Upper lobe of right lung (tissue), 1 donor: ENCODE data around the gene IL1RAPL1. TPM values are rescaled to one million over a fixed set of nuclear protein-coding genes. Genes with fewer than 3 reads are reported as not detected.

Source experiments
- ATAC-seq: fragments of 200-7000 bp; cut with Tn5 transposase; one replicate; pipeline ENCODE4 v1.9.1; 2020; ENCODE audit warnings: mild to moderate bottlenecking, moderate library complexity
- DNase-seq: peaks from one replicate; pipeline ENCODE4 v3.0.0-alpha.2; 2020
- H3K27ac ChIP-seq: fragments of 200-600 bp; one replicate; pipeline ENCODE4 v1.8.0; 2022
- H3K27me3 ChIP-seq: fragments of 200-600 bp; one replicate; pipeline ENCODE4 v1.8.0; 2022; ENCODE audit warnings: mild to moderate bottlenecking
- H3K36me3 ChIP-seq: fragments of 200-600 bp; one replicate; pipeline ENCODE4 v1.8.0; 2022
- H3K4me1 ChIP-seq: fragments of 200-600 bp; one replicate; pipeline ENCODE4 v1.8.0; 2022
- H3K4me3 ChIP-seq: fragments of 200-600 bp; one replicate; pipeline ENCODE4 v1.8.0; 2022; ENCODE audit warnings: mild to moderate bottlenecking
- H3K9me3 ChIP-seq: fragments of 200-600 bp; one replicate; pipeline ENCODE4 v1.8.0; 2022
- CTCF ChIP-seq: fragments of 200-600 bp; IDR thresholded peaks from one replicate; pipeline ENCODE4 v1.8.0; 2022; ENCODE audit warnings: antibody characterized with exemption
- intact Hi-C: fragments of 100-400 bp; cut with DNase I; formaldehyde crosslinking; loops from one replicate; pipeline ENCODE4 v1.11.0; 2022
- total RNA-seq: library from RNA; stranded (reverse); fragmentation: NEBNext Ultra II Directional; extraction: Animal tissue kit (Norgen Biotek cat#: 25700); gene quantifications from one replicate; pipeline ENCODE4 v1.2.1, GENCODE V29; 2021
- donor health status: DM: no; HTN: yes; CAD: no; lungs with severe emphysema.

The IL1RAPL1 gene
- total RNA-seq, 1 donor from 2014 or later, result not detected

GRCh38 chrX:28599957-28600356 lies 12.7 kb downstream of the IL1RAPL1 start:
- intact Hi-C loops, result no loop called here
- Histone ChIP-seq H3K27ac (no peak overlapping the region), H3K4me3 (no peak overlapping the region), H3K36me3 (no peaks in the 10 kb centered on the region), H3K4me1 (no peaks in the 10 kb centered on the region), H3K27me3 (no peaks in the 10 kb centered on the region), H3K9me3 (no peaks in the 10 kb centered on the region)
- DNase-seq (no peak), ATAC-seq (no peak)
- TF ChIP-seq CTCF, result no peak

GRCh38 chrX:28609003-28609402 lies 21.8 kb downstream of the IL1RAPL1 start:
- ATAC-seq (no peak), DNase-seq (no peak)
- Histone ChIP-seq H3K27ac (no peak overlapping the region), H3K4me1 (no peaks in the 10 kb centered on the region), H3K4me3 (no peak overlapping the region), H3K9me3 (no peaks in the 10 kb centered on the region), H3K36me3 (no peaks in the 10 kb centered on the region), H3K27me3 (no peaks in the 10 kb centered on the region)
- TF ChIP-seq CTCF, result no peak
- intact Hi-C loops, result no loop called here

- intact Hi-C loops, result no loop called here
- no peak overlapping the region for H3K27ac ChIP-seq
- no peaks in the 10 kb centered on the region for H3K4me1 ChIP-seq
- no peaks in the 10 kb centered on the region for H3K27me3 ChIP-seq
- H3K9me3 ChIP-seq, result no peaks in the 10 kb centered on the region
- no peak overlapping the region for H3K4me3 ChIP-seq
- no peak for TF ChIP-seq CTCF
- ATAC-seq, result no peak
- no peak for DNase-seq
- no peaks in the 10 kb centered on the region for H3K36me3 ChIP-seq
Measured at GRCh38 chrX:28609917-28610613, 22.8 kb downstream of the IL1RAPL1 start.

GRCh38 chrX:28610746-28611145 lies 23.5 kb downstream of the IL1RAPL1 start:
- no peak overlapping the region for H3K27ac ChIP-seq

GRCh38 chrX:28613558-28613957 lies 26.3 kb downstream of the IL1RAPL1 start:
- no peaks in the 10 kb centered on the region for H3K36me3 ChIP-seq
- H3K27ac ChIP-seq, result no peak overlapping the region
- ATAC-seq, result no peak
- no peak for TF ChIP-seq CTCF
- H3K4me3 ChIP-seq, result no peak overlapping the region
- no peaks in the 10 kb centered on the region for H3K9me3 ChIP-seq
- H3K27me3 ChIP-seq, result no peaks in the 10 kb centered on the region
- intact Hi-C loops, result no loop called here
- H3K4me1 ChIP-seq, result no peaks in the 10 kb centered on the region
- DNase-seq, result no peak

More at GRCh38 chrX:28610746-28611145, 23.5 kb downstream of the IL1RAPL1 start:
- no peaks in the 10 kb centered on the region for H3K4me1 ChIP-seq
- no peaks in the 10 kb centered on the region for H3K36me3 ChIP-seq
- no peaks in the 10 kb centered on the region for H3K27me3 ChIP-seq
- intact Hi-C loops, result no loop called here
- H3K4me3 ChIP-seq, result no peak overlapping the region
- DNase-seq (no peak), ATAC-seq (no peak)
- no peak for TF ChIP-seq CTCF
- no peaks in the 10 kb centered on the region for H3K9me3 ChIP-seq

- TF ChIP-seq CTCF, result no peak
- H3K4me3 ChIP-seq, result no peak overlapping the region
- H3K36me3 ChIP-seq, result no peaks in the 10 kb centered on the region
- no peaks in the 10 kb centered on the region for H3K9me3 ChIP-seq
- no peaks in the 10 kb centered on the region for H3K27me3 ChIP-seq
- H3K27ac ChIP-seq, result no peak overlapping the region
- DNase-seq (no peak), ATAC-seq (no peak)
- intact Hi-C loops, result no loop called here
- H3K4me1 ChIP-seq, result no peaks in the 10 kb centered on the region
Measured at GRCh38 chrX:28625223-28625622, 38.0 kb downstream of the IL1RAPL1 start.
